Glutamatergic neuron (in vitro differentiated cells): ENCODE results near the gene HDAC10. TPM values are rescaled to one million over a fixed set of nuclear protein-coding genes. Genes with fewer than 3 reads are reported as not detected.

Source experiments
- DNase-seq: peaks from one replicate; pipeline ENCODE4 v3.0.0; 2022
- H3K27ac Mint-ChIP-seq: one replicate; pipeline ENCODE4 v1.8.0; 2020; ENCODE audit warnings: mild to moderate bottlenecking, mixed read lengths, inconsistent platforms; ENCODE audit not compliant: unreplicated experiment
- H3K27me3 Mint-ChIP-seq: one replicate; pipeline ENCODE4 v1.8.0; 2020; ENCODE audit warnings: mild to moderate bottlenecking, moderate library complexity, mixed read lengths, inconsistent platforms; ENCODE audit not compliant: unreplicated experiment
- H3K36me3 Mint-ChIP-seq: one replicate; pipeline ENCODE4 v1.8.0; 2020; ENCODE audit warnings: mild to moderate bottlenecking, mixed read lengths, inconsistent platforms; ENCODE audit not compliant: unreplicated experiment
- H3K4me1 Mint-ChIP-seq: one replicate; pipeline ENCODE4 v1.8.0; 2020; ENCODE audit warnings: mild to moderate bottlenecking, low read depth, mixed read lengths, inconsistent platforms; ENCODE audit not compliant: unreplicated experiment
- H3K4me3 Mint-ChIP-seq: one replicate; pipeline ENCODE4 v1.8.0; 2020; ENCODE audit warnings: mild to moderate bottlenecking, mixed read lengths, inconsistent platforms; ENCODE audit not compliant: unreplicated experiment
- H3K9me3 Mint-ChIP-seq: one replicate; pipeline ENCODE4 v1.8.0; 2020; ENCODE audit warnings: mild to moderate bottlenecking, moderate library complexity, mixed read lengths, inconsistent platforms; ENCODE audit not compliant: unreplicated experiment
- total RNA-seq: library from RNA; stranded (reverse); fragmentation: NEBNext Ultra II Directional; extraction: Animal tissue kit (Norgen Biotek cat#: 25700); gene quantifications from one replicate; pipeline ENCODE4 v1.2.1, GENCODE V29; 2021; ENCODE audit not compliant: unreplicated experiment
- TF ChIP-seq, protein P1 (sequence below): fragments of 200-600 bp; sonication (generic); IDR thresholded peaks from one replicate; pipeline ENCODE4 v1.5.0; 2021; ENCODE audit not compliant: partially characterized antibody, unreplicated experiment

The HDAC10 gene
- total RNA-seq, 1 donor from 2014 or later, result 88.2 TPM

DNA sequence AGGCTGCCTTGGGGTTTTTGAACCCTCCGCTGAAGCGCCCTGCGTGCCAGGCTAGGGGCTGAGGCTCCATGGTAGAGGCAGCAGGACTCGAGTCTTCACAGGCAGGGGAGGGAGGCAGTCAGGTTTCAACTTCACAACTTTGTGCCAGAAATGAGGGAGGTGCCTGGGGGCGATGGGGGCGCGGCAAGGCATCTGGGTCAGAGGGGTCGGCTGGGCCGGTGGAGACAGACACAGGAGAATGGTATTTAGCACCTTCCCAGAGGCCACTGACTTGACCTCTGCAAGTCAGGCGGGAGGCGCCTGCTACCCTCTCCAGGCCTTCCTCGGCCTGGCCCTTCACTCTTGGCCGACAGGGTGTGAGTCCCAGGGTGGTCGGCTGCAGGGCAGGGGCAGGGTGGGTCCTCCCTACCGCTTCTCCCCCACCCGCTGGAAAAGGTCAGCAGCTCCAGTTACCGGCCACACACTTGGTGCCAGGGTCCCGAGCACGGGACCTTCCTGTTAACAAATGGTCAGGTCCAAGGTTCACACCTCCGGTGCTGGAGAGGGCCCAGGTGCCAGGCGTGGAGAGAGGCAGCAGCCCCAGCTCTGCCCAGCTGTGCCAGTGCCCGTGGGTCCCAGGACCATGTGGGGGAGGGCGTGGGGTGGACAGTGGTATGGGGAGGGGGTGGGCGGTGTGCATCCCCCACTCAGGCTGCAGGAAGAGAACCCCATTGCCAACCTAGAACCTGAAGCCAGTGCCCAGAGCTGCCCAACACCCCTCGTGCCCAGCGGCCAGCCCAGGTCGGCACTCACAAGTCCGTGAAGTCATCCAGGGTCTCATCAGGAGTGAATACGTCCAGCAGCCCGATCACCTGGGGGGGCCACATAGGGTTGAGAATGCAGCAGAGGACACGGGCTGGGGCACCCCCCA, 6.6 kb upstream of the HDAC10 start:
- H3K9me3 Mint-ChIP-seq, result peaks cover 2% of the 10 kb centered on the region
- no peak overlapping the region for H3K4me3 Mint-ChIP-seq
- TF ChIP-seq, protein P1, sequence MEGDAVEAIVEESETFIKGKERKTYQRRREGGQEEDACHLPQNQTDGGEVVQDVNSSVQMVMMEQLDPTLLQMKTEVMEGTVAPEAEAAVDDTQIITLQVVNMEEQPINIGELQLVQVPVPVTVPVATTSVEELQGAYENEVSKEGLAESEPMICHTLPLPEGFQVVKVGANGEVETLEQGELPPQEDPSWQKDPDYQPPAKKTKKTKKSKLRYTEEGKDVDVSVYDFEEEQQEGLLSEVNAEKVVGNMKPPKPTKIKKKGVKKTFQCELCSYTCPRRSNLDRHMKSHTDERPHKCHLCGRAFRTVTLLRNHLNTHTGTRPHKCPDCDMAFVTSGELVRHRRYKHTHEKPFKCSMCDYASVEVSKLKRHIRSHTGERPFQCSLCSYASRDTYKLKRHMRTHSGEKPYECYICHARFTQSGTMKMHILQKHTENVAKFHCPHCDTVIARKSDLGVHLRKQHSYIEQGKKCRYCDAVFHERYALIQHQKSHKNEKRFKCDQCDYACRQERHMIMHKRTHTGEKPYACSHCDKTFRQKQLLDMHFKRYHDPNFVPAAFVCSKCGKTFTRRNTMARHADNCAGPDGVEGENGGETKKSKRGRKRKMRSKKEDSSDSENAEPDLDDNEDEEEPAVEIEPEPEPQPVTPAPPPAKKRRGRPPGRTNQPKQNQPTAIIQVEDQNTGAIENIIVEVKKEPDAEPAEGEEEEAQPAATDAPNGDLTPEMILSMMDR, result no peak
- no peaks in the 10 kb centered on the region for H3K36me3 Mint-ChIP-seq
- peaks cover 12% of the 10 kb centered on the region for H3K27me3 Mint-ChIP-seq
- no peak for DNase-seq
- no peaks in the 10 kb centered on the region for H3K4me1 Mint-ChIP-seq
- no peak overlapping the region for H3K27ac Mint-ChIP-seq

DNA sequence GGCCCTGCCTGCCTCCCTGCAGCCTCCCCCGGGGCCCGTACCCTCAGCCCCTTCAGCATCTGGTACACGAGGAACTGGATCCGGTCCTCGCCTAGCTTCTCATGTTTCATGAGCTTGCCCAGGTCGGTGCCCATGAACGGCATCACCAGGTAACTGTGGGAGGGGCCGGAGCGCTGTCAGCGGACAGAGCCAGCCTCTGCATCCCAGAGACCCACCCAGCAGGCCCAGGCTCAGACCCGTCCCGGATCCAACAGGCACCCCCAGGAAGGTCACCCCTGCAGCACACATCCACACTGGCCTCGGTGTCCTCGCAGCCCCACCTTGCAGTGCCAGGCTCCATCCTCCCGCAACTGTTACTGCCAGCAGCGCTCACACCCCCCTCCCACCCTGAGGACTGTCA, 6.0 kb upstream of the HDAC10 start:
- Mint-ChIP-seq H3K4me1 (no peaks in the 10 kb centered on the region), H3K27me3 (peaks cover 9% of the 10 kb centered on the region), H3K27ac (no peak overlapping the region), H3K9me3 (peaks cover 2% of the 10 kb centered on the region), H3K4me3 (no peak overlapping the region), H3K36me3 (no peaks in the 10 kb centered on the region)
- no peak for DNase-seq
- TF ChIP-seq, protein P1, result no peak

DNA sequence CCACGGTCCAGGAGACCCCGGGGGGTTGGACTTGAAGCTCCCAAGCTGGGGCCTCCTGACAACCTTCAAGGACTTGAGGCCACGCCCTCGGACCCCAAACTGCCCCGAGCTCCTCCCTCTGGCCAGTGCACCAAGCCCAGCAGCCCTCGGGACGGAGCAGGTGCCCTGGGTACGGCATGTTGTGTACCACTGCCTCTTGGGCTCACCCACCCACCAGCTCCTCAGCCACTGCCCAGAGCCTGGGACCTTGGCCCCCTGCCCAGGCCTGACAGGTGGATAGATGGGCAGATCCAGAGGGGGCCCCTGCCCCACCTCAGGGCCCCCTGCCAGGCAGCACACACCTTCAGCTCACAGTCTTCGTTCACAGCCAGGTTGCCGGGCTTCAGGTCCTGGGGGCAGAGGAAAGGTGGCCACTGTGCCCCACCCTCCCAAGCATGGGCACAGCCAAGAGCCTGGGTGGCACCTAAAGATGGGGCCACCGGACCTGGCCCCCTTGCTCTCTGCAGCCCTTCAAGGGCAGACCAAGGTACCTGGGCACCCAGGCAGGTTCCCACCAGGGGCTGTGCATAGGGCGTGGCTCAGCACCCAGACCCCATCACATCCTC, 5.3 kb upstream of the HDAC10 start:
- TF ChIP-seq, protein P1, result no peak
- Mint-ChIP-seq H3K9me3 (peaks cover 2% of the 10 kb centered on the region), H3K4me1 (no peaks in the 10 kb centered on the region), H3K4me3 (no peak overlapping the region), H3K27ac (no peak overlapping the region), H3K27me3 (peaks cover 8% of the 10 kb centered on the region), H3K36me3 (no peaks in the 10 kb centered on the region)
- DNase-seq, result no peak

DNA sequence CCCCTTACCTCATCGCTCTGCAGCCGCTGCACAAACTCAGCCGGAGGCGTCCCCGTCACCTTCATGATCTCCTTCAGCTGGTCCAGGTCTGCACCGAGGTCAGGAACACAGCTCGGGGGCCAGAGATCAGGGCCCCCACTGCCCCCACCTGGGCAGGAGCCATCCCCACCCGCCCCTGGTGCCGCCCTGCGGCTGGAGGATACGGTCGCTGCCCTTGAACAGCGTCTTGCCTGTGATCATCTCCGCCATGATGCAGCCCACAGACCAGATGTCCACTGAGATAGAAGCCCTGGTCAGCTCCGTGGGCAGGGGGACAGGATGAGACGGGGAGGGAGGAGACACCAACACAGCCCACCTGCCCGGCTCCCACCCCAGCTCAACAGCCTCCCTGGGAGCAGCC, 4.5 kb upstream of the HDAC10 start:
- no peaks in the 10 kb centered on the region for H3K36me3 Mint-ChIP-seq
- TF ChIP-seq, protein P1, result no peak
- H3K27ac Mint-ChIP-seq, result no peak overlapping the region
- no peaks in the 10 kb centered on the region for H3K4me1 Mint-ChIP-seq
- peaks cover 8% of the 10 kb centered on the region for H3K27me3 Mint-ChIP-seq
- no peak overlapping the region for H3K4me3 Mint-ChIP-seq
- peaks cover 2% of the 10 kb centered on the region for H3K9me3 Mint-ChIP-seq
- no peak for DNase-seq

DNA sequence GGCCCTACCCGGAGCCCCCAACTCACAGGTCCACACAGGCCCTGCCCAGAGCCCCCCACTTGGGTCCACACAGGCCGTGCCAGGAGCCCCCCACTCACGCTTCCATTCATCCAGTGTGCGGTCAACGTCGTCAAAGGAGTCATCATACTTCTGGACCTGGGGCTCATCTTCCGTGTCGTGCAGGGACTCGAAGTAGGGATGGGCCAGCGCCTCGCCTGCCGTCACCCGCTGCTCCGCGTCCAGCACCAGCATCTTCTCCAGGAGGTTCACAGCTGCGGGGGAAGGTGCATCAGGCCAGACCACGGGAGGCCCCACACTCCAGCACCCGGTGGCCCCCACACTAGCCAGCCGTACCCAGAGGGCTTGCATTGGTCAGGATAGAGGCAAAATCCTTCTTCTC, 4.0 kb upstream of the HDAC10 start:
- Mint-ChIP-seq H3K27me3 (peaks cover 10% of the 10 kb centered on the region), H3K36me3 (no peaks in the 10 kb centered on the region), H3K4me3 (no peak overlapping the region), H3K9me3 (peaks cover 4% of the 10 kb centered on the region), H3K4me1 (no peaks in the 10 kb centered on the region), H3K27ac (no peak overlapping the region)
- TF ChIP-seq, protein P1, result no peak
- no peak for DNase-seq
